ENCODE results near the gene KLF8. TPM values are rescaled to one million over a fixed set of nuclear protein-coding genes. Genes with fewer than 3 reads are reported as not detected.

Gene KLF8
- total RNA-seq, 4 donors from 2014 or later: 2.3 to 20.5 (median 4.3) TPM

DNA sequence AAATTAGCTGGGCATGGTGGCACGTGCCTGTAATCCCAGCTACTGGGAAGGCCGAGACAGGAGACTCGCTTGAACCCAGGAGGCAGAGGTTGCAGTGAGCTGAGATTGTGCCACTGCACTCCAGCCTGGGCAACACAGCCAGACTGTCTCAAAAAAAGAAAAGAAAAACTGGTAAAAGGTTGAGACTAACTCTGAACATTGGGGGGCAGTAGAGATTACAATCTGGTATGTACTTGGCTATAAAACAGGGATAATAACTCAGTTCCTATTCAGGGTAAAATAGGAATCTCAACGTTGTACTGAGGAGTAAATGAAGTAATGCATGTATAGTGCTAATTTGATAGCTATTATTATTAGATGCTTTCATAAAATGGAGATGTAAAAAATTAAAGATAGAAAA lies 12.5 kb upstream of the KLF8 start:
- 42% methylated on average over 4 of the region's 4 CpGs; no CpG with 5 or more reads in 1 of the 2 donors for WGBS, 2 donors (ENCODE audit: low coverage in 1 of 2)
- H3K27ac ChIP-seq: no peak overlapping the region
- no peaks in the 10 kb centered on the region for H3K36me3 ChIP-seq
- intact Hi-C loops (cut with DNase I; ENCODE audit: low total_unique reads) (loop anchor here (5.0 kb wide), 1 partner anchor 1683 kb away; no protein-coding TSS in a partner anchor), in situ Hi-C loops (cut with MboI; ENCODE audit: low pct_ligation_motif_present in 1 of 4, low pct_unique_long_range_greater_than_20kb in 1 of 4, low sequenced_read_pairs in 3 of 4) (no loop called here)
- no peak for TF ChIP-seq POLR2AphosphoS5 (IDR thresholded peaks at IDR 0.05)
- TF ChIP-seq, protein P1, sequence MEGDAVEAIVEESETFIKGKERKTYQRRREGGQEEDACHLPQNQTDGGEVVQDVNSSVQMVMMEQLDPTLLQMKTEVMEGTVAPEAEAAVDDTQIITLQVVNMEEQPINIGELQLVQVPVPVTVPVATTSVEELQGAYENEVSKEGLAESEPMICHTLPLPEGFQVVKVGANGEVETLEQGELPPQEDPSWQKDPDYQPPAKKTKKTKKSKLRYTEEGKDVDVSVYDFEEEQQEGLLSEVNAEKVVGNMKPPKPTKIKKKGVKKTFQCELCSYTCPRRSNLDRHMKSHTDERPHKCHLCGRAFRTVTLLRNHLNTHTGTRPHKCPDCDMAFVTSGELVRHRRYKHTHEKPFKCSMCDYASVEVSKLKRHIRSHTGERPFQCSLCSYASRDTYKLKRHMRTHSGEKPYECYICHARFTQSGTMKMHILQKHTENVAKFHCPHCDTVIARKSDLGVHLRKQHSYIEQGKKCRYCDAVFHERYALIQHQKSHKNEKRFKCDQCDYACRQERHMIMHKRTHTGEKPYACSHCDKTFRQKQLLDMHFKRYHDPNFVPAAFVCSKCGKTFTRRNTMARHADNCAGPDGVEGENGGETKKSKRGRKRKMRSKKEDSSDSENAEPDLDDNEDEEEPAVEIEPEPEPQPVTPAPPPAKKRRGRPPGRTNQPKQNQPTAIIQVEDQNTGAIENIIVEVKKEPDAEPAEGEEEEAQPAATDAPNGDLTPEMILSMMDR (IDR thresholded peaks at IDR 0.05): peak in 4 of 5 experiments; percentile 16 to 33 (median 30)
- H3K4me1 ChIP-seq: no peaks in the 10 kb centered on the region
- DNase-seq: no peak
- no peaks in the 10 kb centered on the region for H3K9me3 ChIP-seq
- H3K4me3 ChIP-seq: no peak overlapping the region
- H3K27me3 ChIP-seq: no peaks in the 10 kb centered on the region

DNA sequence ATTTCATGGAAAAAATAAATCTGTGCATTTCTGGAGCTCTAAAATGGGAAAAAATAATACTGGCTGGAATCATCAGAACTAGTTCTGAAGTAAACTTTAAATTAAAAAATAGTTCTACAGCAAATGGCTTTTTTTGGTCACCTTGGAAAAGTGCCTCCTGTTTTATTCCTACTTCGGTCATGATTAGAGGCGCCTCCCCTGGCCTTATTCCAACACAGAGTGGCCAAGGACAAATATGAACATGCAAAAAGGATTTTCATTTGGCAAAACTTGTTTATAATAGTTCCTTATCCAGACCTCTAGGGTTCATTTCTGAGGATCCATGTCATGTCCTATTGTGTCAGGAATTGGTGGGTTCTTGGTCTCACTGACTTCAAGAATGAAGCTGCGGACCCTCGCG lies 11.1 kb upstream of the KLF8 start:
- Histone ChIP-seq H3K27ac (no peak overlapping the region), H3K4me1 (no peaks in the 10 kb centered on the region), H3K4me3 (no peak overlapping the region), H3K36me3 (no peaks in the 10 kb centered on the region), H3K27me3 (no peaks in the 10 kb centered on the region), H3K9me3 (no peaks in the 10 kb centered on the region)
- in situ Hi-C loops (cut with MboI; ENCODE audit: low pct_ligation_motif_present in 1 of 4, low pct_unique_long_range_greater_than_20kb in 1 of 4, low sequenced_read_pairs in 3 of 4): no loop called here
- 55 to 75% methylated on average over 2 to 5 of the region's 5 CpGs for WGBS, 2 donors (ENCODE audit: low coverage in 1 of 2)
- intact Hi-C loops (cut with DNase I; ENCODE audit: low total_unique reads): loop anchor here (5.0 kb wide), 1 partner anchor 1681 kb away; no protein-coding TSS in a partner anchor
- TF ChIP-seq POLR2AphosphoS5 (IDR thresholded peaks at IDR 0.05) (no peak), POLR2A (IDR thresholded peaks at IDR 0.05) (no peak), EP300 (IDR thresholded peaks at IDR 0.05; ENCODE audit: low read depth) (no peak)
- TF ChIP-seq, protein P1 (IDR thresholded peaks at IDR 0.05): no peak
- no peak for DNase-seq

DNA sequence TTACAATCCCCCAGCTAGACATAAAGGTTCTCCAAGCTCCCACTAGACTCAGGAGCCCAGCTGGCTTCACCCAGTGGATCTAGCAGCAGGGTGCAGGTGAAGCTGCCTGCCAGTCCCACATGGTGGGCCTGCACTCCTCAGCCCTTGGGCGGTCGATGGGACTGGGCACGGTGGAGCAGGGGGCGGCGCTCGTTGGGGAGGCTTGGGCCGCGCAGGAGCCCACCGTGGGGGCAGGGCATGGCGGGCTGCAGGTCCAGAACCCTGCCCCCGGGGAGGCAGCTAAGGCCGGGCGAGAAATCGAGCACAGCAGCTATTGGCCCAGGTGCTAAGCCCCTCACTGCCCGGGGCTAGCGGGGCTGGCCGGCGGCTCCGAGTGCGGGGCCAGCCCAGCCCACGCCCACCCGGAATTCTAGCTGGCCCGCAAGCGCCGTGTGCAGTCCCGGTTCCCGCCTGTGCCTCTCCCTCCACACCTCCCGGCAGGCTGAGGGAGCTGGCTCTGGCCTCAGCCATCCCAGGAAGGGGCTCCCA lies 9.6 kb upstream of the KLF8 start:
- Histone ChIP-seq H3K27me3 (no peaks in the 10 kb centered on the region), H3K4me3 (no peak overlapping the region), H3K36me3 (no peaks in the 10 kb centered on the region), H3K4me1 (no peaks in the 10 kb centered on the region), H3K27ac (no peak overlapping the region), H3K9me3 (no peaks in the 10 kb centered on the region)
- intact Hi-C loops (cut with DNase I; ENCODE audit: low total_unique reads): loop anchor here (5.0 kb wide), 1 partner anchor 1680 kb away; no protein-coding TSS in a partner anchor
- WGBS, 2 donors (ENCODE audit: low coverage in 1 of 2): 92% methylated on average over 20 of the region's 28 CpGs; no CpG with 5 or more reads in 1 of the 2 donors
- DNase-seq: no peak
- no peak for TF ChIP-seq POLR2AphosphoS5 (IDR thresholded peaks at IDR 0.05)
- TF ChIP-seq, protein P1 (IDR thresholded peaks at IDR 0.05): no peak
- no peak for TF ChIP-seq EP300 (IDR thresholded peaks at IDR 0.05; ENCODE audit: low read depth)
- no peak for TF ChIP-seq POLR2A (IDR thresholded peaks at IDR 0.05)
- in situ Hi-C loops (cut with MboI; ENCODE audit: low pct_ligation_motif_present in 1 of 4, low pct_unique_long_range_greater_than_20kb in 1 of 4, low sequenced_read_pairs in 3 of 4): no loop called here

DNA sequence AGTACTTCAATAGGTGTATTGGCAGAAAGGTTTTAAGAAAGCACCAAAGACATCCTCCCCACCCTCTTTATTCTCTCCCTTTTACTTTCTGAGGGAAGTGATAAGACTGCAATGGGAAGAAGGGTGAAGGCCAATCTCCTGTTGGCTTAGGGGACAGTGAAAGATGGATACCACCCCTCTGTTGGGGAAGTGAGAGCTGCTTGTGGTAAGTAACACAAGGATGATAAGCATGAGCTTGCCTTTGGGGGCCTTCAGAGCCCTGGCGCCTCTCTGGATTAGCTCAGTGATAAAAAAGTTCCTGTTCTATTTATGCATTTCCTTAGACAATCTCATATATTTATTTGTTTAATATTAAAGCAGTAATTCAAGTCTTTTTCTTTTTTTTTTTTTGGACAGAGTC lies 5.2 kb upstream of the KLF8 start:
- Histone ChIP-seq H3K4me1 (peaks cover 0 to 14% (median 4%) of the 10 kb centered on the region in 4 donors), H3K4me3 (no peak overlapping the region), H3K9me3 (no peaks in the 10 kb centered on the region), H3K27ac (no peak overlapping the region), H3K27me3 (no peaks in the 10 kb centered on the region), H3K36me3 (no peaks in the 10 kb centered on the region)
- DNase-seq: no peak
- intact Hi-C loops (cut with DNase I; ENCODE audit: low total_unique reads): no loop called here
- TF ChIP-seq POLR2AphosphoS5 (IDR thresholded peaks at IDR 0.05) (no peak), POLR2A (IDR thresholded peaks at IDR 0.05) (no peak), EP300 (IDR thresholded peaks at IDR 0.05; ENCODE audit: low read depth) (no peak)
- TF ChIP-seq, protein P1 (IDR thresholded peaks at IDR 0.05): no peak
- in situ Hi-C loops (cut with MboI; ENCODE audit: low pct_ligation_motif_present in 1 of 4, low pct_unique_long_range_greater_than_20kb in 1 of 4, low sequenced_read_pairs in 3 of 4): no loop called here
- 70% methylated on average over 1 of the region's 1 CpG; no CpG with 5 or more reads in 1 of the 2 donors for WGBS, 2 donors (ENCODE audit: low coverage in 1 of 2)
